A549 (cell line): Measurements from ENCODE around the gene MAD1L1.

Experiments used
- EP300 ChIP-seq, 2 experiments: fragments of >200 bp; sonication (Bioruptor Twin); formaldehyde crosslinking; IDR thresholded peaks; 2 replicates in 1 of 2; 3 replicates in 1 of 2; pipeline ENCODE4 v1.6.1; 2016 to 2017
- POLR2A ChIP-seq: IDR thresholded peaks from 2 replicates; pipeline ENCODE4 v1.6.1; 2012; ENCODE audit warnings: mild to moderate bottlenecking, low read length
- TP53 ChIP-seq: fragments of 250-450 bp; sonication (Bioruptor Pico); IDR thresholded peaks from 2 replicates; pipeline ENCODE4 v1.5.0; 2021; ENCODE audit warnings: mild to moderate bottlenecking, moderate library complexity
- TF ChIP-seq, protein P1 (sequence below): fragments of >200 bp; sonication (Bioruptor Twin); formaldehyde crosslinking; IDR thresholded peaks from 3 replicates; pipeline ENCODE4 v1.5.1; 2016

- TF ChIP-seq POLR2A (no peak), TP53 (CRISPR knock-in tag) (no peak), EP300 (IDR thresholded peaks at IDR 0.05) (no peak)
- TF ChIP-seq, protein P1, sequence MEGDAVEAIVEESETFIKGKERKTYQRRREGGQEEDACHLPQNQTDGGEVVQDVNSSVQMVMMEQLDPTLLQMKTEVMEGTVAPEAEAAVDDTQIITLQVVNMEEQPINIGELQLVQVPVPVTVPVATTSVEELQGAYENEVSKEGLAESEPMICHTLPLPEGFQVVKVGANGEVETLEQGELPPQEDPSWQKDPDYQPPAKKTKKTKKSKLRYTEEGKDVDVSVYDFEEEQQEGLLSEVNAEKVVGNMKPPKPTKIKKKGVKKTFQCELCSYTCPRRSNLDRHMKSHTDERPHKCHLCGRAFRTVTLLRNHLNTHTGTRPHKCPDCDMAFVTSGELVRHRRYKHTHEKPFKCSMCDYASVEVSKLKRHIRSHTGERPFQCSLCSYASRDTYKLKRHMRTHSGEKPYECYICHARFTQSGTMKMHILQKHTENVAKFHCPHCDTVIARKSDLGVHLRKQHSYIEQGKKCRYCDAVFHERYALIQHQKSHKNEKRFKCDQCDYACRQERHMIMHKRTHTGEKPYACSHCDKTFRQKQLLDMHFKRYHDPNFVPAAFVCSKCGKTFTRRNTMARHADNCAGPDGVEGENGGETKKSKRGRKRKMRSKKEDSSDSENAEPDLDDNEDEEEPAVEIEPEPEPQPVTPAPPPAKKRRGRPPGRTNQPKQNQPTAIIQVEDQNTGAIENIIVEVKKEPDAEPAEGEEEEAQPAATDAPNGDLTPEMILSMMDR, result no peak
These were observed 26.7 kb upstream of the MAD1L1 start for GRCh38 chr7:2259480-2259879.
